Measurements from ENCODE around the gene GOSR2. TPM values are rescaled to one million over a fixed set of nuclear protein-coding genes. Genes with fewer than 3 reads are reported as not detected.

GOSR2 gene
- total and polyA plus RNA-seq, 2 donors (not counting 3 experiments of a cell fraction or from before 2014, with no cell fraction given), result 48.6 to 54.7 TPM

DNA sequence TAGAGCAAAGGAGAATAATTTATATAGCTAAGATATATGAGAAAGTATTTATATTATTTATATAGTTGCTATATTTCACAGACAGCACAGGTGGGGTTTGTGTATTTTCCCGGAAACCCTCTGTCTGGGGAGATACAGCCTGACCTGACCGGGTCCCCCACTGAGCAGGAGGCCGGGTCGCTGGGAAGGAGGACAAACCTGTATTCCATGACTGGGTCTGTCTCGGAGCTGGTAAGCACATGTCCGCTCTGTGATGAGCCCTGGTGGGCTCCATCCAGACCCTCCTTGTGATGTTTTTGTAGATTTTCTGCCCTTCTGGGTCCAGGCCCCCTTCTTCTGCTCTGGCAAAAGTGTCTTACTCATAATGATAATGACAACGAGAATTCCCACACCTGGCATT, 43.9 kb upstream of the GOSR2 start:
- ChIA-PET CTCF (interaction anchor here (1.3 to 2.4 kb wide), 2 partner anchors 62 to 63 kb away, joined by 3 to 12 read pairs; no protein-coding TSS in a partner anchor), POLR2A (no interaction called here)
- DNase-seq (ENCODE audit: low read depth, low spot score), result no peak
- BruUV-seq (replicated peaks), result no TSS peak
- Histone ChIP-seq H2AFZ (ENCODE audit: low read depth, low read length) (no peak overlapping the region), H3K9me1 (replicated peaks; ENCODE audit: control insufficient read depth, extremely low read depth, insufficient read depth, low read length) (no peaks in the 10 kb centered on the region), H3K27me3 (ENCODE audit: control insufficient read depth in 2 of 2, insufficient read depth in 2 of 2, low read length in 2 of 2) (no peaks in the 10 kb centered on the region), H3K4me3 (replicated peaks in 1 of 3; ENCODE audit: insufficient read depth in 1 of 3, low read depth in 1 of 3, low read length in 3 of 3) (no peak overlapping the region), H3K4me1 (ENCODE audit: control insufficient read depth, extremely low read depth, insufficient read depth, low read length) (no peaks in the 10 kb centered on the region), H3K4me2 (ENCODE audit: insufficient read depth, low read length) (no peak overlapping the region), H4K20me1 (replicated peaks; ENCODE audit: control insufficient read depth, extremely low read depth, insufficient read depth, low read length) (no peaks in the 10 kb centered on the region), H3K9ac (replicated peaks; ENCODE audit: extremely low read depth, insufficient read depth, low read length) (no peak overlapping the region), H3K79me2 (ENCODE audit: control insufficient read depth, insufficient read depth, low read length) (no peaks in the 10 kb centered on the region), H3K27ac (ENCODE audit: insufficient read depth, low read depth, low read length) (no peak overlapping the region), H3K9me3 (replicated peaks; ENCODE audit: control insufficient read depth, insufficient read depth, low read length) (no peaks in the 10 kb centered on the region), H3K36me3 (ENCODE audit: control insufficient read depth in 2 of 2, extremely low read depth in 1 of 2, insufficient read depth in 2 of 2, low read length in 2 of 2) (no peaks in the 10 kb centered on the region)
- TF ChIP-seq FOS (IDR thresholded peaks at IDR 0.05; ENCODE audit: borderline replicate concordance, insufficient read depth, low read length) (no peak), JUN (IDR thresholded peaks at IDR 0.05; ENCODE audit: borderline replicate concordance, insufficient read depth, insufficient read length, low read depth) (no peak), GATA2 (IDR thresholded peaks at IDR 0.05; ENCODE audit: insufficient read depth, insufficient read length, low read depth, low read length) (no peak), MYC (IDR thresholded peaks at IDR 0.05; ENCODE audit: low read depth, low read length) (no peak), POLR2A (IDR thresholded peaks at IDR 0.05; ENCODE audit: low read depth, low read length) (no peak), EZH2 (IDR thresholded peaks at IDR 0.05; ENCODE audit: borderline replicate concordance, low read depth, low read length, severe bottlenecking) (no peak), POLR2AphosphoS5 (IDR thresholded peaks at IDR 0.05; ENCODE audit: insufficient read depth, low read depth, low read length) (no peak)
- TF ChIP-seq, protein P1, sequence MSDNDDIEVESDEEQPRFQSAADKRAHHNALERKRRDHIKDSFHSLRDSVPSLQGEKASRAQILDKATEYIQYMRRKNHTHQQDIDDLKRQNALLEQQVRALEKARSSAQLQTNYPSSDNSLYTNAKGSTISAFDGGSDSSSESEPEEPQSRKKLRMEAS (IDR thresholded peaks at IDR 0.05; ENCODE audit: insufficient read depth, insufficient read length), result no peak
- TF ChIP-seq, protein P2, sequence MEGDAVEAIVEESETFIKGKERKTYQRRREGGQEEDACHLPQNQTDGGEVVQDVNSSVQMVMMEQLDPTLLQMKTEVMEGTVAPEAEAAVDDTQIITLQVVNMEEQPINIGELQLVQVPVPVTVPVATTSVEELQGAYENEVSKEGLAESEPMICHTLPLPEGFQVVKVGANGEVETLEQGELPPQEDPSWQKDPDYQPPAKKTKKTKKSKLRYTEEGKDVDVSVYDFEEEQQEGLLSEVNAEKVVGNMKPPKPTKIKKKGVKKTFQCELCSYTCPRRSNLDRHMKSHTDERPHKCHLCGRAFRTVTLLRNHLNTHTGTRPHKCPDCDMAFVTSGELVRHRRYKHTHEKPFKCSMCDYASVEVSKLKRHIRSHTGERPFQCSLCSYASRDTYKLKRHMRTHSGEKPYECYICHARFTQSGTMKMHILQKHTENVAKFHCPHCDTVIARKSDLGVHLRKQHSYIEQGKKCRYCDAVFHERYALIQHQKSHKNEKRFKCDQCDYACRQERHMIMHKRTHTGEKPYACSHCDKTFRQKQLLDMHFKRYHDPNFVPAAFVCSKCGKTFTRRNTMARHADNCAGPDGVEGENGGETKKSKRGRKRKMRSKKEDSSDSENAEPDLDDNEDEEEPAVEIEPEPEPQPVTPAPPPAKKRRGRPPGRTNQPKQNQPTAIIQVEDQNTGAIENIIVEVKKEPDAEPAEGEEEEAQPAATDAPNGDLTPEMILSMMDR (IDR thresholded peaks at IDR 0.05; ENCODE audit: extremely low read depth in 1 of 2, insufficient read depth in 1 of 2, low read depth in 1 of 2, low read length in 2 of 2), result no peak
- no peak for FAIRE-seq
- dilution Hi-C loops (cut with MboI; ENCODE audit: extremely low pct_ligation_motif_present, low sequenced_read_pairs) (no loop called here), intact Hi-C loops (cut with micrococcal nuclease) (no loop called here)
